ENCODE data around the gene BCL2L11. TPM values are rescaled to one million over a fixed set of nuclear protein-coding genes. Genes with fewer than 3 reads are reported as not detected.

Gene BCL2L11
- total and polyA plus RNA-seq, 2 donors (not counting 3 experiments of a cell fraction or from before 2014, with no cell fraction given): 12.9 to 26.6 TPM

DNA sequence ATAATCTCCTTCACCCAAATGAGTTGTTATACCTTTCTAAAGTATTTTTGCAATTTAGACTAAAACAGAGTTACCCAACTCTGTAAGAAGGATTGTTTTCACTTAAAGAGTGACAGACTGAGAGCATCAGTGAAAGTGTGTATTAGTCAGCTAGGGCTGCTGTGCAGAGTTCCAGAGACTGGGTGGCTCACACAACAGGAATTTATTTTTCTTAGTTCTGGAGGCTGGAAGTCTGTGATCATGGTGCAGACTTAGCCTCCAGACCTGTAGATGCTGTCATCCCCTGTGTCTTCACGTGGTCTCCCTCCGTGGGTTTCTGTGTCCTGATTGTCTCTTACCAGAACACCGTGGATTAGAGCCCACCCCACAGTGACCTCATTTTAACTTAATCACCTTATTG lies 40.0 kb downstream of the BCL2L11 start:
- Histone ChIP-seq H3K9me3 (replicated peaks; ENCODE audit: control insufficient read depth, insufficient read depth, low read length) (no peaks in the 10 kb centered on the region), H3K9me1 (replicated peaks; ENCODE audit: control insufficient read depth, extremely low read depth, insufficient read depth, low read length) (no peaks in the 10 kb centered on the region), H3K4me1 (ENCODE audit: control insufficient read depth, extremely low read depth, insufficient read depth, low read length) (peaks cover 31% of the 10 kb centered on the region), H3K27ac (ENCODE audit: insufficient read depth, low read depth, low read length) (no peak overlapping the region), H3K9ac (replicated peaks; ENCODE audit: extremely low read depth, insufficient read depth, low read length) (no peak overlapping the region), H4K20me1 (replicated peaks; ENCODE audit: control insufficient read depth, extremely low read depth, insufficient read depth, low read length) (no peaks in the 10 kb centered on the region), H3K36me3 (ENCODE audit: control insufficient read depth in 2 of 2, extremely low read depth in 1 of 2, insufficient read depth in 2 of 2, low read length in 2 of 2) (peaks cover 0 to 19% of the 10 kb centered on the region in 2 experiments), H2AFZ (ENCODE audit: low read depth, low read length) (no peak overlapping the region), H3K4me3 (replicated peaks in 1 of 3; ENCODE audit: insufficient read depth in 1 of 3, low read depth in 1 of 3, low read length in 3 of 3) (no peak overlapping the region), H3K4me2 (ENCODE audit: insufficient read depth, low read length) (no peak overlapping the region), H3K79me2 (ENCODE audit: control insufficient read depth, insufficient read depth, low read length) (no peaks in the 10 kb centered on the region), H3K27me3 (ENCODE audit: control insufficient read depth in 2 of 2, insufficient read depth in 2 of 2, low read length in 2 of 2) (peaks cover 9 to 36% of the 10 kb centered on the region in 2 experiments)
- ChIA-PET CTCF (interaction anchor here (1.2 to 3.4 kb wide), 2 partner anchors 11 to 26 kb away, joined by 3 to 30 read pairs; no protein-coding TSS in a partner anchor), POLR2A (no interaction called here)
- FAIRE-seq (no peak), DNase-seq (ENCODE audit: low read depth, low spot score) (peak; percentile 44)
- intact Hi-C loops (cut with micrococcal nuclease): no loop called here
- TF ChIP-seq POLR2AphosphoS5 (IDR thresholded peaks at IDR 0.05; ENCODE audit: insufficient read depth, low read depth, low read length) (no peak), FOS (IDR thresholded peaks at IDR 0.05; ENCODE audit: borderline replicate concordance, insufficient read depth, low read length) (peak; percentile 63), EZH2 (IDR thresholded peaks at IDR 0.05; ENCODE audit: borderline replicate concordance, low read depth, low read length, severe bottlenecking) (no peak), GATA2 (IDR thresholded peaks at IDR 0.05; ENCODE audit: insufficient read depth, insufficient read length, low read depth, low read length) (peak; percentile 28)
- dilution Hi-C loops (cut with MboI; ENCODE audit: extremely low pct_ligation_motif_present, low sequenced_read_pairs): no loop called here
- no TSS peak for BruUV-seq (replicated peaks)

DNA sequence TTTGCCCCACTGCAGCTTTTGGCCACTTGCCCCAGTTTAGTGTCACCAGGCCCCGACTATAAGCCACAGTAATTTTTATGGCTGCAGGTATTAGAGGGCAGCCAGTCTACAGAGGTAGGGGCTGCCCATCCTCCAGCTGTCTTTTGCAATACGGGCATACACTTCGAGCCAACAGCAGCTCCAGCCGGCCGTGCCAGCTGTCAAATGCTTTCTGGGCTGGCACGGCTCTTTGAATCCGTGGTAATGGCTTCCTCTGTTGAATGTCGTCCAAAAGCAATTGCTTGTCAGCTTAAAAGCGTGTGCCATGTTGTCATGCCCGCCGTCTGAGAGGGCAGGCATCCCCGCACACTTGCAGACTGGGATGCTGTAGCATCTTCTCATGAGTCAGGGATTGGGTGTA lies 41.3 kb downstream of the BCL2L11 start:
- peak overlapping the region; percentile 57 for H3K4me2 ChIP-seq (ENCODE audit: insufficient read depth, low read length)
- intact Hi-C loops (cut with micrococcal nuclease): no loop called here
- TF ChIP-seq, protein P1, sequence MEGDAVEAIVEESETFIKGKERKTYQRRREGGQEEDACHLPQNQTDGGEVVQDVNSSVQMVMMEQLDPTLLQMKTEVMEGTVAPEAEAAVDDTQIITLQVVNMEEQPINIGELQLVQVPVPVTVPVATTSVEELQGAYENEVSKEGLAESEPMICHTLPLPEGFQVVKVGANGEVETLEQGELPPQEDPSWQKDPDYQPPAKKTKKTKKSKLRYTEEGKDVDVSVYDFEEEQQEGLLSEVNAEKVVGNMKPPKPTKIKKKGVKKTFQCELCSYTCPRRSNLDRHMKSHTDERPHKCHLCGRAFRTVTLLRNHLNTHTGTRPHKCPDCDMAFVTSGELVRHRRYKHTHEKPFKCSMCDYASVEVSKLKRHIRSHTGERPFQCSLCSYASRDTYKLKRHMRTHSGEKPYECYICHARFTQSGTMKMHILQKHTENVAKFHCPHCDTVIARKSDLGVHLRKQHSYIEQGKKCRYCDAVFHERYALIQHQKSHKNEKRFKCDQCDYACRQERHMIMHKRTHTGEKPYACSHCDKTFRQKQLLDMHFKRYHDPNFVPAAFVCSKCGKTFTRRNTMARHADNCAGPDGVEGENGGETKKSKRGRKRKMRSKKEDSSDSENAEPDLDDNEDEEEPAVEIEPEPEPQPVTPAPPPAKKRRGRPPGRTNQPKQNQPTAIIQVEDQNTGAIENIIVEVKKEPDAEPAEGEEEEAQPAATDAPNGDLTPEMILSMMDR (IDR thresholded peaks at IDR 0.05; ENCODE audit: extremely low read depth in 1 of 2, insufficient read depth in 1 of 2, low read depth in 1 of 2, low read length in 2 of 2): no peak
- no peak for TF ChIP-seq GATA2 (IDR thresholded peaks at IDR 0.05; ENCODE audit: insufficient read depth, insufficient read length, low read depth, low read length)
- TF ChIP-seq POLR2AphosphoS5 (IDR thresholded peaks at IDR 0.05; ENCODE audit: insufficient read depth, low read depth, low read length): no peak
- no peak for TF ChIP-seq POLR2A (IDR thresholded peaks at IDR 0.05; ENCODE audit: low read depth, low read length)
- no peak for TF ChIP-seq FOS (IDR thresholded peaks at IDR 0.05; ENCODE audit: borderline replicate concordance, insufficient read depth, low read length)
- TF ChIP-seq EZH2 (IDR thresholded peaks at IDR 0.05; ENCODE audit: borderline replicate concordance, low read depth, low read length, severe bottlenecking): no peak
- TF ChIP-seq JUN (IDR thresholded peaks at IDR 0.05; ENCODE audit: borderline replicate concordance, insufficient read depth, insufficient read length, low read depth): no peak
- TF ChIP-seq, protein P2, sequence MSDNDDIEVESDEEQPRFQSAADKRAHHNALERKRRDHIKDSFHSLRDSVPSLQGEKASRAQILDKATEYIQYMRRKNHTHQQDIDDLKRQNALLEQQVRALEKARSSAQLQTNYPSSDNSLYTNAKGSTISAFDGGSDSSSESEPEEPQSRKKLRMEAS (IDR thresholded peaks at IDR 0.05; ENCODE audit: insufficient read depth, insufficient read length): no peak
- TF ChIP-seq MYC (IDR thresholded peaks at IDR 0.05; ENCODE audit: low read depth, low read length): no peak
- no TSS peak for BruUV-seq (replicated peaks)
- H3K27ac ChIP-seq (ENCODE audit: insufficient read depth, low read depth, low read length): no peak overlapping the region
- peaks cover 9 to 30% of the 10 kb centered on the region in 2 experiments for H3K27me3 ChIP-seq (ENCODE audit: control insufficient read depth in 2 of 2, insufficient read depth in 2 of 2, low read length in 2 of 2)
- peaks cover 31% of the 10 kb centered on the region for H3K4me1 ChIP-seq (ENCODE audit: control insufficient read depth, extremely low read depth, insufficient read depth, low read length)
- FAIRE-seq (no peak), DNase-seq (ENCODE audit: low read depth, low spot score) (peak; percentile 72)
- H3K9ac ChIP-seq (replicated peaks; ENCODE audit: extremely low read depth, insufficient read depth, low read length): no peak overlapping the region
- H3K9me3 ChIP-seq (replicated peaks; ENCODE audit: control insufficient read depth, insufficient read depth, low read length): no peaks in the 10 kb centered on the region
- dilution Hi-C loops (cut with MboI; ENCODE audit: extremely low pct_ligation_motif_present, low sequenced_read_pairs): no loop called here
- H3K36me3 ChIP-seq (ENCODE audit: control insufficient read depth in 2 of 2, extremely low read depth in 1 of 2, insufficient read depth in 2 of 2, low read length in 2 of 2): peaks cover 0 to 20% of the 10 kb centered on the region in 2 experiments
- H3K9me1 ChIP-seq (replicated peaks; ENCODE audit: control insufficient read depth, extremely low read depth, insufficient read depth, low read length): no peaks in the 10 kb centered on the region
- H3K79me2 ChIP-seq (ENCODE audit: control insufficient read depth, insufficient read depth, low read length): no peaks in the 10 kb centered on the region
- ChIA-PET CTCF (interaction anchor here (1.0 to 3.4 kb wide), 3 partner anchors 12 to 44 kb away, joined by 5 to 30 read pairs (median 10); partner anchors contain the start of gene BCL2L11), POLR2A (interaction anchor here (2.2 kb wide), 1 partner anchor 41 kb away, joined by 9 read pairs; the partner anchor contains the start of gene BCL2L11)
- H2AFZ ChIP-seq (ENCODE audit: low read depth, low read length): no peak overlapping the region
- H3K4me3 ChIP-seq (replicated peaks in 1 of 3; ENCODE audit: insufficient read depth in 1 of 3, low read depth in 1 of 3, low read length in 3 of 3): no peak overlapping the region
- no peaks in the 10 kb centered on the region for H4K20me1 ChIP-seq (replicated peaks; ENCODE audit: control insufficient read depth, extremely low read depth, insufficient read depth, low read length)
